NT2/D1 (cell line): ENCODE data around the gene LMCD1.

Source experiments
- DNase-seq: peaks from one replicate; pipeline ENCODE4 v3.0.0-alpha.2; 2011; ENCODE audit warnings: low read depth, low spot score
- H3K27me3 ChIP-seq: 2 replicates; pipeline ENCODE4 v1.6.0; 2011; ENCODE audit warnings: mild to moderate bottlenecking; ENCODE audit not compliant: insufficient read length, insufficient read depth
- H3K36me3 ChIP-seq: 2 replicates; pipeline ENCODE4 v1.6.1; 2011; ENCODE audit warnings: mild to moderate bottlenecking, low read length, mixed read lengths; ENCODE audit not compliant: insufficient read depth, insufficient read length
- H3K4me1 ChIP-seq: 2 replicates; pipeline ENCODE4 v1.5.1; 2011; ENCODE audit not compliant: insufficient read depth, insufficient read length
- H3K4me3 ChIP-seq: 2 replicates; pipeline ENCODE4 v1.5.1; 2011; ENCODE audit warnings: low read depth; ENCODE audit not compliant: insufficient read length
- H3K9ac ChIP-seq: 2 replicates; pipeline ENCODE4 v1.6.0; 2011; ENCODE audit warnings: low read depth; ENCODE audit not compliant: insufficient read length
- H3K9me3 ChIP-seq: 2 replicates; pipeline ENCODE4 v1.5.1; 2011; ENCODE audit warnings: mild to moderate bottlenecking, low read length; ENCODE audit not compliant: insufficient read depth
- SUZ12 ChIP-seq: IDR thresholded peaks from 2 replicates; pipeline ENCODE4 v1.6.1; 2011; ENCODE audit not compliant: insufficient read length, insufficient read depth; ENCODE audit errors: extremely low read depth
- YY1 ChIP-seq: IDR thresholded peaks from 2 replicates; pipeline ENCODE4 v1.6.1; 2011; ENCODE audit not compliant: insufficient read length, insufficient read depth
- ZNF274 ChIP-seq: IDR thresholded peaks from 2 replicates; pipeline ENCODE4 v1.6.1; 2011; ENCODE audit warnings: mild to moderate bottlenecking, low read depth, low read length

Gene LMCD1

GRCh38 chr3:8473990-8474389, 27.6 kb upstream of the LMCD1 start:
- TF ChIP-seq SUZ12 (no peak), YY1 (no peak), ZNF274 (no peak)
- Histone ChIP-seq H3K4me1 (no peaks in the 10 kb centered on the region), H3K4me3 (no peak overlapping the region), H3K9ac (no peak overlapping the region), H3K9me3 (no peaks in the 10 kb centered on the region), H3K36me3 (no peaks in the 10 kb centered on the region), H3K27me3 (no peaks in the 10 kb centered on the region)
- DNase-seq = no peak

- no peaks in the 10 kb centered on the region for H3K9me3 ChIP-seq
- no peak overlapping the region for H3K4me3 ChIP-seq
- DNase-seq = no peak
- H3K27me3 ChIP-seq = no peaks in the 10 kb centered on the region
- no peaks in the 10 kb centered on the region for H3K4me1 ChIP-seq
- no peak overlapping the region for H3K9ac ChIP-seq
- TF ChIP-seq YY1 (no peak), SUZ12 (no peak), ZNF274 (no peak)
- no peaks in the 10 kb centered on the region for H3K36me3 ChIP-seq
Observed at GRCh38 chr3:8474991-8475390, 26.6 kb upstream of the LMCD1 start.

- Histone ChIP-seq H3K4me1 (no peaks in the 10 kb centered on the region), H3K36me3 (no peaks in the 10 kb centered on the region), H3K9ac (no peak overlapping the region), H3K4me3 (no peak overlapping the region), H3K27me3 (no peaks in the 10 kb centered on the region), H3K9me3 (peaks cover 6% of the 10 kb centered on the region; the same call in 1 of the 2 replicates)
- no peak for DNase-seq
- no peak for TF ChIP-seq YY1
- no peak for TF ChIP-seq SUZ12
- no peak for TF ChIP-seq ZNF274
Observed at GRCh38 chr3:8480699-8481098, 20.9 kb upstream of the LMCD1 start.

GRCh38 chr3:8481380-8481779, 20.2 kb upstream of the LMCD1 start:
- Histone ChIP-seq H3K36me3 (no peaks in the 10 kb centered on the region), H3K9ac (no peak overlapping the region), H3K27me3 (no peaks in the 10 kb centered on the region), H3K9me3 (peaks cover 6% of the 10 kb centered on the region; the same call in 1 of the 2 replicates), H3K4me1 (no peaks in the 10 kb centered on the region), H3K4me3 (no peak overlapping the region)
- TF ChIP-seq SUZ12 = no peak
- TF ChIP-seq YY1 = no peak
- TF ChIP-seq ZNF274 = no peak
- no peak for DNase-seq

GRCh38 chr3:8482263-8482662, 19.4 kb upstream of the LMCD1 start:
- TF ChIP-seq SUZ12 (no peak), YY1 (no peak), ZNF274 (no peak)
- Histone ChIP-seq H3K36me3 (no peaks in the 10 kb centered on the region), H3K4me3 (no peak overlapping the region), H3K27me3 (no peaks in the 10 kb centered on the region), H3K4me1 (no peaks in the 10 kb centered on the region), H3K9me3 (peaks cover 6% of the 10 kb centered on the region; the same call in 1 of the 2 replicates), H3K9ac (no peak overlapping the region)
- DNase-seq = no peak

- no peak for DNase-seq
- H3K9me3 ChIP-seq = peaks cover 6% of the 10 kb centered on the region; the same call in 1 of the 2 replicates
- no peak overlapping the region for H3K4me3 ChIP-seq
- H3K9ac ChIP-seq = no peak overlapping the region
- H3K36me3 ChIP-seq = no peaks in the 10 kb centered on the region
- no peak for TF ChIP-seq SUZ12
- TF ChIP-seq ZNF274 = no peak
- TF ChIP-seq YY1 = no peak
- no peaks in the 10 kb centered on the region for H3K27me3 ChIP-seq
- no peaks in the 10 kb centered on the region for H3K4me1 ChIP-seq
Observed at GRCh38 chr3:8482960-8483665, 18.5 kb upstream of the LMCD1 start.

- DNase-seq = no peak
- no peaks in the 10 kb centered on the region for H3K36me3 ChIP-seq
- no peak for TF ChIP-seq SUZ12
- no peak for TF ChIP-seq ZNF274
- no peak for TF ChIP-seq YY1
- H3K9ac ChIP-seq = no peak overlapping the region
- no peaks in the 10 kb centered on the region for H3K27me3 ChIP-seq
- H3K4me1 ChIP-seq = no peaks in the 10 kb centered on the region
- no peak overlapping the region for H3K4me3 ChIP-seq
- H3K9me3 ChIP-seq = peaks cover 6% of the 10 kb centered on the region; the same call in 1 of the 2 replicates
Observed at GRCh38 chr3:8484409-8485140, 17.0 kb upstream of the LMCD1 start.
